GM18861 (cell line): ENCODE results near the gene VSIG2.

Experiments used
- ATAC-seq: cut with Tn5 transposase; IDR thresholded peaks from one replicate; pipeline ENCODE4 v1.9.1; 2021; ENCODE audit not compliant: unreplicated experiment

VSIG2 gene

DNA sequence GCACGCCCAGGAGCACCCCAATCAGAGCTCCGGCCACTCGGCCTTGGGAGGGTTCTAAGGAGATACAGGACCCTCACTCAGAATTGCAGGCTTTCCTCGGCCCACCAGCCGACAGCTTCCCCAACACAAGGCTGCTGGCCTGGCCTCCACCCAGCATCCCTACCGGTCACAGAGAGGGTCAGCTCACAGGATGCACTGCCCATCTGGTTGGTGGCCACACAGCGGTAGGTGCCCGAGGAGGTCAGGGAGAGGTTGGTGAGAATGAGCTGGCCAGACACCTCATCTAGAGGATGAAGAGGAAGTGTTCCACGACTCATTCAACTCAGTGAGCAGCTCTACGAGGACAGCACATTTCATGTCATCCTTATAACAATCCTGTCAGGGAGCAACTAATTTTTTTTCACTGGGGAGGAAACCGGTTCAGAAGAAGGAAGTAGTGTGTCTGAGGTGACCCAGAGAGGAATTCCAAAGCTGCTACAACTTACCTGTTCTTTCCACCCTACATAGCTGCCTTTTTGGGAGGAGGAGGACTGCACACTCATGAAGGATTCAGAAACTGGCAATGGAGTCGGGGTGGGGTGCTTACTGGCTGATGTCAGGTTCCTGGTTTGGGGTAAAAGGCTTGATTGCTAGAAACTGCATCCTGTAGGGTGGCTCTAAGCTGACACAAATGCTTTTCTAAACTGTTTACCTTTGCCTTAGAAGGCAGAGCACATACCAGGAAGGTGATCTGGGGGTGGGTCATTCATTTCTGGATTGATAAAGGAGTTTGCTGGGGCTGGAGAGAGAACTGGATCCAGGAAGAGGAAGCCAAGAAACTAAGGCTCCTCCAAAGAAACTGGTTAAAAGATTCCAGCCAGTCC, 3.3 kb downstream of the VSIG2 start:
- ATAC-seq, result no peak

DNA sequence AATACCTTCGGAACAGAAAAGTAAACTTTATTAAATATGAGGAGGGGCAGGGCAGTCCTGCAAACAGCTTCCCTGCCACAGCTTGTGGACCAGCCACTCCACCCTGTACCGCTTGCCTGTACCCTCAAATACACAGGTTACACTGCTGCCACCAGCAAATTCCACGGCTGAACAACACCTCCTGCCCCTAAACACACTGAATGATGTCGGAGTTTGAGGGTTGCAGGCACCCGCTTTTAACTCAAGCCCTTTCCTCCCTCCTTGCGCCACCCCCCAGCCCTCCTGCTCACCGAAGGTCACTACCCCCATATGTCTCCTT, 4.0 kb downstream of the VSIG2 start:
- no peak for ATAC-seq

- ATAC-seq, result no peak
These were observed 4.5 kb downstream of the VSIG2 start for GRCh38 chr11:124747406-124748099.

DNA sequence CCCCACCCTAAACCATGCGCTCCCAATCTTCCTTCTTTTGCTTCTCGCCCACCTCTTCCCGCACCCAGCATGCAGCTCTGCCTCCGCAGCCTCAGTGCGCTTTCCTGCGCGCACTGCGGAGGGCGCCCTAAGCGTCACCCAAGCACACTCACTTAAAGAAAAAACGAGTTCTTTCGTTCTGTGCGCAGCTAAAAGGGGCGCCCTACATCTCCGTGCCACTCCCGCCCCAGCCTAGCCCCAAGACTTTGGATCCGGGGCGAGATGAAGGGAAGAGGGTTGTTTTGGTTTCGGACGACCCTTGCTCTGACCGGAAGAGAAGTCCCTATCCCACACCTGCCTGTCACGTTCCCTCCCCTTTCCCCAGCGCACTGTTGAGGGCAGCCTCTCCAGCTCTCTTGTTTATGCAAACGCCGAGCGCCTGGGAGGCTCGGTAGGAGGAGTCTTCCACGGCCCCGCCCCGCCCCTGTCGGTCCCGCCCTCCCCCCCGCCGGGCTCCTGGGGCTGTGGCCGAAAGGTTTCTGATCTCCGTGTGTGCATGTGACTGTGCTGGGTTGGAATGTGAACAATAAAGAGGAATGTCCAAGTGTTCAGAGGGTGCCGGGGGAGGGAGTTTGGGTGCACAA, 5.3 kb downstream of the VSIG2 start:
- ATAC-seq, result peak; percentile 88

GRCh38 chr11:124745835-124746620, 6.0 kb downstream of the VSIG2 start:
- ATAC-seq, result no peak

GRCh38 chr11:124745270-124745834, 6.7 kb downstream of the VSIG2 start:
- no peak for ATAC-seq

DNA sequence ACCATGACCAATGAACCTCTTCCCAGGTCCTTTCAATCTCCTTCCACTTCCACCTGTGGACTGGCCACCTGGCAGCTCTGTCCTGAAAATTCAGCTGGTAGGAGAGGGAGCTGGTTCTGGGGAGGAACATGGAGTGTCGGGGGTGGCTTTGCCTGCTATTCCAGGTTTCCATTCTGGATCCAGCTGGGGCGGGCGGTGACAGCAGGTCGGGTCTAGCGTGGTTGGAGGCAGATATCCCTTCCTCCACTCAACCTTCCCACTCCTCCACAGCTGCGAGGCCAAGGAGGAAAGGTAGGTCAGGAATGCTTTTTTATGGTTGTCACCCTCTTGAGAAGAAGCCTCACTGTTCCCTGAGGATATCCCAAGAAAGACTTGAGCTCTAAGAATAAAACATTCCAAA, 9.0 kb downstream of the VSIG2 start:
- ATAC-seq, result no peak

DNA sequence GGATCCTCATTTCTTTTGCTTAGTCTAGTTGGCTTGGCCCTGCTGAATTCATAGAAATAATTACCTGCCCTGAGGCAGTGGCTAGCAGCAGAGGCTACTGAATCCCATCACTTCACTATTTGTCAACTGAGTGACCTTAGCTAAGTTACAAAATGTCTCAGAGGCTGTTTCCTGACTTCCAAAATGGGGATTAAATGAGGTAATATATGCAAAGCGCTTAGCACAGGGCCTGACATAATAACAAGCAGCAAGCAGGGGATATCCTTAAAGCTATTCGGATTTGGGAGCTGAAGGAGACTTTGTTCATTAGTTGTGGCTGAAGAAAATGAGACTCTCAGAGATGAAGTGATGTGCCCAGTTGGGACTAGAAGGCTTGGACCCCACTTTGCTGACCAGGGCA, 9.5 kb downstream of the VSIG2 start:
- no peak for ATAC-seq

DNA sequence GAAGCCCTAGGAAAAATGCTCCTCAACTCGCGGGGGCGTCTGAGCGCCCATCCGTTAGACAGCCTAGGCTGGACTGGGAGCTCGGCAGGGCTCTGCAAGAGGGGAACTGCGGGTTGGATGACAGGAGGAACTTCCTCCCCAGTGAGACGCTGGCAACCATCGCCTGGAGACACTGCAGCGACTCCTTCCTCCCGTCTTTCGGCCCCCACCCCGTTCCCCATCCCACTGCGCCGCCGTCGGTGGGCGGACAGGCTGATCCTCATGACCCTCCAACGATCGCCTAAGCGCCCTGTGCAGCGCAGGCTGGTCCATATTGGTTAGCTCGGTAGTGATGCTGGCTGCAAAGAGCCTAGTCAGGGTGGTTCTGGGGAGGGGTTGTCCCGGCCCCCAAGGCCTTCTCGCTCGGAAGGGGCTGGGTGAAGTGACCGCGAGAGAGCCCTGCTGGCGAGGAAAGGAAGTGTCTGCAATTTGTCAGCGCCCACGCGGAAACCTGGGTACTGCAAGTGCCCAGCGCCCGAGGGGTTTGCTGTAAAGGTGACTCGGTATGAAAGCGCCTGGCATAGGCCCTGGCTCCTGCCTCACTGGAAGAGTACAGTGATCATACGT, 11.7 kb downstream of the VSIG2 start:
- peak; percentile 42 for ATAC-seq

DNA sequence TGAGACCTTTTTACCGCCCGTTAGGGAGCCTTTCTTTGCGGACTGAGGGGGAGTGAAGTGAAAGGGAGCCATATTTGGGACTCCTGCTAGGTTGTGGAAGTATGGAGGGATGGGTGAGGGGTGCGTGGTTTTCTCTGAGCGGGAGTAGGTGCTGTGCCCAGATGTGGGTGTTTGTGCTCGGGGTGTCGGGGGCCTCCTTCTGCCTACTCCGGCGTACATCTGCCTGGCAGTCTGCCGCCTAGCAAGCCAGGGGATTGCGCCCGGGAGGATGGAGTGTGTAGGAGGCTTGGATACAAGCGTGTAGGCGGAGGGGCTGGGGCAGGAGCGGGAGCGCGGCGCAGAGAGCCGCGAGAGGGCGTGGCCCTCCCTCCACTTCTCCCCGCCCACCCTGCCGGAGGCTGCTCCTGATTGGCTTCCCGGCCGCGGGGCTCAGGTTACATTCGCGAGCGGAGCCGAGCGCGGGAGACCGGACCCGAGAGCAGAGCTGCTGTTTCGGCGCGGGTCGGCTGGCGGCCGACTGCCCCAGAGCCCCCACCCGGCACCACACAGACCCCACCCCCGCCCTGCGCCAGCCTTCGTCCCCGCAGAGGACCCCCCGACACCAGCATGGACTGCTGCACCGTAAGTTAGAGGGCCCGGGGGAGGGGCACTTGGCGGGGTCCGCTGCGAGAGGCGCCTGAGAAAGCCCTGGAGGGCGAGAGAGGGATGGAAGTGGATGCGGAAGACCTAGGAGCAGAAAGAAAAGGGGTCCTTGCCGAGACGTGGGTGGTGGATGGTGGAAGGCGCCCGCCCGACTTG, 12.4 kb downstream of the VSIG2 start, which contains the start of gene NRGN:
Gene NRGN, plus strand, starts transcription at position 464 of the 798 bp plus-strand sequence. Its CDS starts 143 bp downstream, at position 607.
- peak; percentile 95 for ATAC-seq

- ATAC-seq, result no peak
These were observed 13.2 kb downstream of the VSIG2 start for GRCh38 chr11:124738713-124739478.

DNA sequence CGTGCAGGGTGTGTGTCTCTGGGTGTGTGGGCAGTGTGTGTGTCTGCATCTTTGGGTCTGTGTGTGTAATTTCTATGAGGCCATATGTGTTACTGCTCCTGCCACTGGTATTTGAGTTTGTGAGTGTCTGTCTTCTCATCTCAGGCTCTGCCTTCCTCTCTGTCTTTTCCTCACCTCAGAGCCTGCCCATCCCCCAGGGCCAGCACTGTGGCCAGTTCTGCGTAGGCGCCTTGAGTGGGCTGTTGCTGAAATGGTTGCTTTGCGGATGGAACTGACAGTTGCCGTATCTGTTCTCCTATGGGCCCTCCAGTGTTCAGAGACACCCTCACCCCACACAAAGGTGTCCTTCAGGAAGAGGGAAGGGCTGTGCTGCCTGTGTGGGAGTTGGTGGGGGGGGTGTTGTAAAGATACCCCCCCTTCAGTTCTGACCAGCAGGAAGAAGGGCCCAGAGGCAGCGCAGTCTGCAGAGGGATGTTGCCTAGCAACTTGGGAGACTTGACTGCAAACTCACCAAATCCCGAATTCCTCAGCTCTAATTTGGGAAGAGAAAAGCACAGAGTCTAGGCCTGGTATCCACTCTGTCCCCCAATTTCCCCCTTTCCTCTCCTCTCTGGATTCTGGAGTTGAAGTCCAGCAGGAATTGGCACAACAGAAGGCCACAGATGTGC, 14.3 kb downstream of the VSIG2 start:
- no peak for ATAC-seq

DNA sequence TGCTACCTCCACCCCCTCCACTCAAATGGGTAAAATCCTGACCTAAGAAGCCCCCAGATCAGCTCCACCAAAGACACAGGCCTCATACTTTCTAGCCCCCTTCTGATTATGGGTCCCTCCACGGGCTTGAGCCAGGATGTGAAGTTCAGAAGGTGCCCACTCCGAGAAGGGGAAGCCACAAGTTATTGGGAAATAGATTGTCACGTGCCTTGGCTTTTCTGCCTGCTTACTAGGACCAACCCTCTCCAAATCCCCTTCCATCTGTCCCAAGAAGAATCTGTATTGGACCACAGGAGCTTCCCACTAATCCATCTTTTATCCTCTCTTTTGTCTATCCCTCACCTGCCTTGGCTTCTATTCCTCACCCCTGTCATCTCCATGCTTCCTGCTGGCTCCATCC, 15.3 kb downstream of the VSIG2 start:
- ATAC-seq, result no peak

DNA sequence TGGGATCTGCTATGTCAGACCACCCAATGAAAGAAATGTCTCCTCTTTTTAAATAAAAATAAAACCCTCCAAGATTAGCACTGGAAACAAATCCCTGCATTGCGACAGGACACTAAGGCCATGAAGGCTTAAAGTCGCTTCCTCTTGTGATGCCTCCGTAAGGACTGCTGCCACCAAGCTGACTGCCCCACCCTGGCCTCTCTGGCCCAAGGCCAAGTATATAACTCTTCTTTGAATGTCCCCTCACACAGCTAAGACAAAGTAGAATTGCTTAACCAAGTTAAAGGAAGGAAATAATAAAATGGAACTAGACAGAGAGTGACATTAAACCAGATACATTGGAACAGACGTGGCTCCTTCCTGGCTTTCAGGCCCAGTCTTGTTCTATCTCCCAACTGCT, 19.8 kb downstream of the VSIG2 start:
- ATAC-seq, result no peak

DNA sequence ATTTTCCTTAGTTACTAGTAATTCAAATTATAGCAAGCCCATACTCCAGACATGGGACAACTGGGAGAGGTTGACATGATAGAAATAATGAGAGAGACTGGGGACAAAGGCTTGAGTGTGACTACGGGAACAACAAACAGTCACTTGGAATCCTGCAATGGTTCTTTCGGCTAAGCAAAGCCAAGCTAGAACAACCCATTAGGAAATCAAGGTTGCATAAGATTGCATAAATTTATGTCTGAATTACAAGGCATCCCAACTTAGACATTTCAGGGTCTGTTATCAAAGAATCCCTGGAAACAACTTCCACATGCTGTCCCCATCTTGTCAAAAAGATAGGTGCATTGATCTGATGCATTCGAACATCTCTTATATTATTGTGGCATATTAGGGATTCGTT, 22.5 kb downstream of the VSIG2 start:
- ATAC-seq, result no peak

DNA sequence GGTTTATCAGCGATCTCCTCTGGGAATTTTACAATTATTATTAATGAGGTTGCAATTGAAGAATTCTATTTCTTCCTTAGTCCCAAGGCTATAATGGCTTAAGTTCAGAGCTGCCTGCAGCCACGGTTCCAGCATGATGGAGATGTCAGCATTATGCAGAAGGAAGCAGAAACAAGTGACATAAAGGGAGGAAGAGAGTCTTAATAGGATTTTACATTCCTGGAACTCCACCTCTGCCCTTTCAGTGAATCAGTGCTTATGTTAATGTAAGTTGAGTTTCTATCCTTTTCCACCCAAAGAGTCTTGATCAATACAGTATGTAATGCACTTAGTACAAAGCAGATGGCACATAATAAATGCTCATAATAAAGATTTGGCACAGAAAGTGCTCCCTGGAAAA, 23.9 kb downstream of the VSIG2 start:
- no peak for ATAC-seq

DNA sequence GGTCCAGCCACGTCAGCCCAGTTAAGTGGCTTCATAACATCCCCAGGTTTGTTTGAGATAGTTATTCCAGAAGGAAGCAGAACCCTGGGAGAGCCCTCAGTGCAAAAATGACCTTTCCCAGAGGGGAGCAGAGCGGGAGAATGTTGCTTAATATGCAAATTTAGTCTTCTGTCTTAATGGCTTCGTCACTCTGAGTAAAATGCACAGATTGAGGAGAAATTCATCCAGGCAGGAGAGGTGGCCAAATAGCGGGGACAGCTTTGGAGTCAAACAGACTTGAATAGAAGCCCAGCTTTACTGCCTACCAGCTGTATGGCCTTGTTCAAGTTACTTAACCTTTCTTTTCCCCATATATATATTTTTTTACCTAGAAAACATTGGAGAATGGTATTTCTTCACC, 24.6 kb downstream of the VSIG2 start:
- ATAC-seq, result no peak

DNA sequence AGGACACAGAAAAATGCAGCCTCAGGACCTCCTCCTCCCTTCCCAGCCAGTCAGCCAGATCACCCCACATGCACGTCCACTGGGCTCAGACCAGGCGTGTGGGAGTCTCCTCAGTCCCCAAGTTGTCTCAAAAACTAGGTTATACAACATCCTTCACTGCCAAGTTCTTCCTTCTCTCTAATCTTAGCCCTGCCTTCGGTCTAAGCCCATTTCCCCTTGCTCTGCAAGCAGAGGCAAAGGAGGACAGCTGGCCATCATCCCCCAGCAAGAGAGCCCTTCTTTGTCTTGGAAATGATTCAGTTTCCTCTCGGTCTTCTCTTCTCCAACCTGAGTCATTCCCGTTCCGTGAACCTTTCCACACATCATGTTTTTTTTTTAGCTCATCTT, 26.3 kb downstream of the VSIG2 start:
- ATAC-seq, result peak; percentile 5
